ENCODE measurements around the gene STX1B. TPM values are rescaled to one million over a fixed set of nuclear protein-coding genes. Genes with fewer than 3 reads are reported as not detected.

The STX1B gene
- total RNA-seq, 2 experiments from 2014 or later: 3.5 to 3.6 TPM

DNA sequence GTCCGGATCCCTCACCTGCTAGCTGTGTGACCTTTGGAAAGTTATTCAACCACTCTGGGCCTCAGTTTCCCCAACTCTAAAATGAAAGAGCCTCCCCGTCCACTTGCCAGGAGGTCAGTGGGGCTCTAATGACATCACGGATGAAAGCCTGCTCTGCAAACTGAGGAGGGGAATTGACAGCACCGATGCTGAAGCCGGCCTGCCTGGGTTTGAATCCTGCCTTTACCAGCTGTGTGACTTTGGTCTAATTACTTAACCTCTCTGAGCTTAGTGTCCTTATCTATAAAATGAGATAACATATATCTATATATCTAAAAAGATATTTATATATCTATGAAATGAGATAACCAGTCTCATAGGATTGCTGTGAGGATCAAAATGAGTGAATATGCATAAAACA, 1.9 kb downstream of the STX1B start:
- Mint-ChIP-seq H3K27me3 (peaks cover 60% of the 10 kb centered on the region), H3K27ac (no peak overlapping the region), H3K36me3 (no peaks in the 10 kb centered on the region), H3K4me3 (no peak overlapping the region), H3K9me3 (ENCODE audit: low read depth) (no peaks in the 10 kb centered on the region), H3K4me1 (peaks cover 6% of the 10 kb centered on the region)
- ATAC-seq (no peak), DNase-seq (no peak)
- CTCF ChIA-PET: interaction anchor here (0.8 to 1.2 kb wide), 4 partner anchors 10 to 31 kb away, joined by 3 read pairs; no protein-coding TSS in a partner anchor

DNA sequence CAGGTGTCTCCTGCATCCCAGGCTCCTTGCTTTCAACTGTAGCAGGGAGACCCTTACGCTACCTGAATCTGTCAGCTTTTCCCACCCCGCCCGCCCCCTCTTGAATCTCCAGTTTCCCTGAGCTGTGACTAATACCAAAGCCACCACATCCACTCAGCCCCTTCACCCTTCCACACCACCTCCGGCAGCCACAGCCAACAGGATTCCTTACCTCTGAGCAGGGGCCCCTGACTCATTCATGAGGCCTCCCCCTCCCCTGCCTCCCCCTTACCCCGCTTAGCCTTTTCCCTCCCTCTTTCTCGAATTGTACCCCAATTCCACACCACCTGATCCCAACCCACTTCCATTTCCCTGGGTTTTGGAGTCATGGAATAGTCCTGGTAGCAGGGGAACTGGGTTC, 2.3 kb downstream of the STX1B start:
- H3K27me3 Mint-ChIP-seq: peaks cover 55% of the 10 kb centered on the region
- no peaks in the 10 kb centered on the region for H3K36me3 Mint-ChIP-seq
- no peak overlapping the region for H3K4me3 Mint-ChIP-seq
- no peak overlapping the region for H3K27ac Mint-ChIP-seq
- peaks cover 6% of the 10 kb centered on the region for H3K4me1 Mint-ChIP-seq
- DNase-seq (no peak), ATAC-seq (no peak)
- H3K9me3 Mint-ChIP-seq (ENCODE audit: low read depth): no peaks in the 10 kb centered on the region
- CTCF ChIA-PET: interaction anchor here (0.9 kb wide), 1 partner anchor 25 kb away, joined by 3 read pairs; no protein-coding TSS in a partner anchor

DNA sequence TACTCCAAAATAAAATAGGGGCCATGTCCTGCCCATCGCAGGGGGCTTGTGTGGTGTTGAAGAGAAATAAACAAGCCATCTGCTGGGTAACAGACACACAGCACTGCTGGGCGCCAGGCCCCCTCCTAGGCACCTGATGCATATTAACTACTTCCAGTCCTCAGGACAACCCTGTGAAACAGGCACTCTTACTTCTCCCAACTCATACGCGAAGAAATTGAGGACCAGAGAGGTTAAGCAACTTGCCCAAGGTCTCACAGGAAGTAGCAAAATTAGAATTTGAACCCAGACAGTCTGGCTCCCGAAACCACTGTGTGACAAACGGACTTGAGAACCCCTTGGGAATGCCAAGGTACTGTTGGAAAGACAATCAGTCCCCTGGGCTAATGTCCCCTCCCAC, 2.8 kb downstream of the STX1B start:
- ATAC-seq (no peak), DNase-seq (no peak)
- peaks cover 6% of the 10 kb centered on the region for H3K4me1 Mint-ChIP-seq
- H3K4me3 Mint-ChIP-seq: no peak overlapping the region
- peaks cover 51% of the 10 kb centered on the region for H3K27me3 Mint-ChIP-seq
- H3K36me3 Mint-ChIP-seq: no peaks in the 10 kb centered on the region
- no peak overlapping the region for H3K27ac Mint-ChIP-seq
- no peaks in the 10 kb centered on the region for H3K9me3 Mint-ChIP-seq (ENCODE audit: low read depth)
- CTCF ChIA-PET: interaction anchor here (0.9 kb wide), 1 partner anchor 25 kb away, joined by 3 read pairs; no protein-coding TSS in a partner anchor

DNA sequence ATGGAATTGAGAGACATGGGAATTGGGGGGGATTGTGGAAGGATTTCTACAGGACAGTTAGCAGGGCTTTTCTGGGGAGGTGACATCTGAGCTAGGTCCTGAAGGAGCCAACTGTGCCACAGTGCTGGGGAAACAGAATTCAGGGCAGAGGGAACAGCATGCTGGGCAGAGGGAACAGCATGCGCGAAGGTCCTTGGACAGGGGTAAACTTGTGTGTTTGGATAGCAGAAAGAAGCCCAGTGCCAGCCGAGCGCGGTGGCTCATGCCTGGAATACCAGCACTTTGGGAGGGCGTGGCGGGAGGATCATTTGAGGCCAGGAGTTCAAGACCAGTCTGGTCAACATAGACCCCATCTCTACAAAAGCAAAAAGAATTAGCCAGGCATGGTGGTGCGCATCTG, 3.8 kb downstream of the STX1B start:
- ATAC-seq: no peak
- H3K4me1 Mint-ChIP-seq: peaks cover 6% of the 10 kb centered on the region
- peaks cover 42% of the 10 kb centered on the region for H3K27me3 Mint-ChIP-seq
- DNase-seq: no peak
- CTCF ChIA-PET: no interaction called here
- no peaks in the 10 kb centered on the region for H3K9me3 Mint-ChIP-seq (ENCODE audit: low read depth)
- H3K4me3 Mint-ChIP-seq: no peak overlapping the region
- H3K27ac Mint-ChIP-seq: no peak overlapping the region
- no peaks in the 10 kb centered on the region for H3K36me3 Mint-ChIP-seq

DNA sequence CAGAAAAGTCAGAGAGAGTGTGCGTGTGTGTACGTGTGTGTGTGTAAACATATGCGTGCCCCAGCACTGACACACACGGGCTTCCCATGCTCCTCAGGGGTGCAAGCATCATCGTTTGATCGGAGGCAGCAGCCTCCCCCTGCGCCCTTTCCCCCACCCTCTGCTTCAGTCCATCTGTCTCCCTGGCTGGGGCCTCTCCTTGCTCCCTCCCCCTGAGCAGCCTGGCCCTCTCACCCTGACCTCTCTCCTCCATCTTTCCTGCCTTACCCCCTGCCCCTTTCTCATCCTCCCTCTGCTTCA, 4.4 kb downstream of the STX1B start:
- no peak for ATAC-seq
- Mint-ChIP-seq H3K36me3 (no peaks in the 10 kb centered on the region), H3K27ac (no peak overlapping the region), H3K27me3 (peaks cover 36% of the 10 kb centered on the region), H3K4me3 (no peak overlapping the region), H3K9me3 (ENCODE audit: low read depth) (no peaks in the 10 kb centered on the region), H3K4me1 (peaks cover 3% of the 10 kb centered on the region)
- no peak for DNase-seq
- CTCF ChIA-PET: no interaction called here

DNA sequence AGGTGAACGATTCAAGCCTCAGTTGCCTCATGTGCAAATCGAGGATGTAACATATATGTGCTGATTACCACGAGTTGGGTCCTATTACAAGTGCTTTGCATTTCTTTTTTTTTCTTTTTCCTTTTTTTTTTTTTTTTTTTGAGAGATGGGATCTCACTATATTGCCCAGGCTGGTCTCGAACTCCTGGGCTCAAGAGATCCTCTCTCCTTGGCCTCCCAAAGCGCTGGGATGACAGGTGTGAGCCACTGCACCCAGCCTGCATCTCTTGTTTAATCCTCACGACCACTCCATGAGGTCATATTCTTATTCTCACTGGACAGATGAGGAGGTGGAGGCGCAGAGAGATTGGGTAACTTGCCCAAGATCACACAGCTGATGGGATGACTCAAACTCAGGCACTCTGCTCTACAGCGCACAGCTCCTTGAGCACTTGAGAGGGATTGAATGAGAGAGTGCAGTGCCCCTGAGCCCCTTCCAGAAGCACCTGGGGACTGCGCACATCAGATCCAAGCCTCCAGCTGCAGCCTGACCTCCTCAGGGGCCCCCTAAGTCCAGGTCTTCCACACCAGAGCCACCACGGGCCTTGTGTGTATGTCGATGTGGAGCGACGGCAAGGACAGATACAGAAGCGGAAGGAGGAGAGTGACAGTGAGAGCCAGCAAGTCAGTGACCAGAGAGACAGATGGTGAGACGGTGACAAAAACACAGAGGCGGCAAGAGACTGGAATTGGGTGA, 4.9 kb downstream of the STX1B start:
- ATAC-seq: no peak
- no peak for DNase-seq
- H3K4me3 Mint-ChIP-seq: no peak overlapping the region
- H3K36me3 Mint-ChIP-seq: no peaks in the 10 kb centered on the region
- CTCF ChIA-PET: interaction anchor here (1.1 kb wide), 1 partner anchor 137 kb away, joined by 3 read pairs; no protein-coding TSS in a partner anchor
- no peaks in the 10 kb centered on the region for H3K4me1 Mint-ChIP-seq
- no peak overlapping the region for H3K27ac Mint-ChIP-seq
- no peaks in the 10 kb centered on the region for H3K9me3 Mint-ChIP-seq (ENCODE audit: low read depth)
- H3K27me3 Mint-ChIP-seq: peaks cover 35% of the 10 kb centered on the region

DNA sequence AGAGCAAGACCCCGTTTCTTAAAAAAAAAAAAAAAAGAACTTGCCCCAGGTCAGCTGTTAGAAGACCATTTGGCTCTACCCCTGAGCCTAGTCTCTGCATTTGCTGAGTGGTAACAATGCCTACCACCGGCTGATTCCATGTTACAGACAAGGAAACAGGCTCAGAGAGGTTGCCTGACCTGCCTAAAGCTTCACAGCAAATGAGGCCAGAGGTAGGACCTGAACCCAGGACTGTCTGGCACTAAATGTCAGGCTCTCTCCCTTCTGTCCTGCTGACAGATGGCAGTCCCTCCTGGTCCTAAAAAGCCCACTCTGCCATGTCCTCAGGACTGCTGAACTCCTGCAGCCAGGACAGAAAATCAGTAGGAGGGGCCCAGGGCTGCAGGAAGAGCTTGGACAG, 5.8 kb downstream of the STX1B start:
- Mint-ChIP-seq H3K27ac (no peak overlapping the region), H3K36me3 (no peaks in the 10 kb centered on the region)
- no peak for ATAC-seq

DNA sequence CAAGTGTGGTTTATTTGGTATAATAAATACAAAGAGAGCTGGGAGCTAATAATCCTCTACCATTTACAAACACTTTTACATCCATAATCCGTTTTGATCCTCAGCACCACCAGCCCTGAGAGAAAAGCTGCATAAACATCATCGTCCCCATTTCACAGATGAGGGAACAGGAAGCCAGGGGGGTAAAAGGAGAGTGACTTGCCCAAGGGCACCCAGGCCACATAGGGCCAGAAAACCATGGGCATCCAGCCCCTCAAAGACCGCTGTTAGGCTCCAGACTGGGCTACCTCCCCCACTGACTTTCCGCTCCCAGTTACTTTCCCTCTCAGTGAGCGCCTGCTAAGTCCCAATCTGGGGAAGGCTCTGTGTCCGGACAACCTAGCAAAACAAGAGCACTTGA, 6.7 kb downstream of the STX1B start:
- Mint-ChIP-seq H3K27ac (no peak overlapping the region), H3K27me3 (peaks cover 22% of the 10 kb centered on the region), H3K9me3 (ENCODE audit: low read depth) (no peaks in the 10 kb centered on the region), H3K4me1 (no peaks in the 10 kb centered on the region), H3K36me3 (no peaks in the 10 kb centered on the region), H3K4me3 (no peak overlapping the region)
- CTCF ChIA-PET: interaction anchor here (0.5 to 0.9 kb wide), 2 partner anchors 13 to 159 kb away, joined by 3 read pairs; no protein-coding TSS in a partner anchor
- no peak for ATAC-seq
- DNase-seq: no peak

More for the DNA sequence above, 5.8 kb downstream of the STX1B start:
- Mint-ChIP-seq H3K27me3 (peaks cover 30% of the 10 kb centered on the region), H3K9me3 (ENCODE audit: low read depth) (no peaks in the 10 kb centered on the region), H3K4me1 (no peaks in the 10 kb centered on the region), H3K4me3 (no peak overlapping the region)
- no peak for DNase-seq
- CTCF ChIA-PET: interaction anchor here (0.8 to 1.1 kb wide), 2 partner anchors 22 to 138 kb away, joined by 3 read pairs; no protein-coding TSS in a partner anchor

DNA sequence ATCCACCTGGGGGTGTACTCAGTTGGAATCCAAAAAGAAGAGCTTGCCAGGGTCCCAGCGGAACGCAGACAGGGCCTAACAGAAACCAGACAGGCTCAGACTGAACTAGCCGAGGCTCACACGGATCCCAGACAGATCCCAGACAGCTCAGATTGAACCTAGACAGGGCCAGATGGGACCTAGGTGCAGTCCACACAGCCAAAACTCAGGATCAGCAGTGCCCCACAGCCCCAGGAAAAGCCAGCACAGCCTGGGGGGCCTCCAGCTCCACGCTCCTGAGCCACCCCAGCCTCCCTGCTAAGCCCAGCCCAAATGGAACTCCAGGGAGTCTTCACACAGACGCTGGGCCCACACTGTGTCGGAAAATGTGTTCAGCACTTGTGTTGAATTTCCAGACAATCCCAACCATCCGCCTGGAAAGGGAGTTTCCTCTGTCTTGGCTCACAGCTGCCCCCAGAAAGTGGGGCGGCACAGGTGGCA, 7.5 kb downstream of the STX1B start:
- CTCF ChIA-PET: interaction anchor here (0.6 to 1.1 kb wide), 3 partner anchors 14 to 61 kb away, joined by 3 read pairs; partner anchors contain the start of gene HSD3B7
- ATAC-seq: no peak
- H3K36me3 Mint-ChIP-seq: no peaks in the 10 kb centered on the region

DNA sequence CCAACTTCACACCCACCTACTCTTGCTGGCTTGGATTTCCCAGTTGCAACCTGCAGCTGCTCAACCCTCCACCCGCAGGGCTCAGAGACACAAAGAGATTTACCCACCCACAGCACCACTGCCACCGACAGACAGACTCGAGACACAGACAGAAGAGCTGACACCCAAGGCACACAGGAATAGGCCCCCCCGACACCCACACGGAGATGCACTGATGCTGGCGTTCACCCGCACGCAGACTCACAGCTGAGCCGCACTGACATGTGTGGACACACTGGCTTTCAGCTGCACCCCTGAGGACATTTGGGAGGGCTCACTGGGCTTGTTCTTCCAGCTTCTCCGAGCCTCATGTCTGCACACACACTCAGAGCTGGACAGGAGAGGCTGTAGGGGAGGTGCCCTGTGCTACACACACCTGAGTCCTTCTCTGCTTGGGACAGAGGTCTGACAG, 8.2 kb downstream of the STX1B start:
- no peak overlapping the region for H3K27ac Mint-ChIP-seq
- H3K9me3 Mint-ChIP-seq (ENCODE audit: low read depth): no peaks in the 10 kb centered on the region
- H3K27me3 Mint-ChIP-seq: peaks cover 25% of the 10 kb centered on the region
- no peaks in the 10 kb centered on the region for H3K4me1 Mint-ChIP-seq
- no peak for ATAC-seq
- H3K4me3 Mint-ChIP-seq: no peak overlapping the region
- CTCF ChIA-PET: interaction anchor here (1.1 kb wide), 1 partner anchor 18 kb away, joined by 3 read pairs; the partner anchor contains the start of gene HSD3B7
- DNase-seq: no peak
- H3K36me3 Mint-ChIP-seq: no peaks in the 10 kb centered on the region

More for the DNA sequence above, 7.5 kb downstream of the STX1B start:
- Mint-ChIP-seq H3K27me3 (peaks cover 28% of the 10 kb centered on the region), H3K4me3 (no peak overlapping the region), H3K27ac (no peak overlapping the region), H3K9me3 (ENCODE audit: low read depth) (no peaks in the 10 kb centered on the region), H3K4me1 (no peaks in the 10 kb centered on the region)
- DNase-seq: no peak

DNA sequence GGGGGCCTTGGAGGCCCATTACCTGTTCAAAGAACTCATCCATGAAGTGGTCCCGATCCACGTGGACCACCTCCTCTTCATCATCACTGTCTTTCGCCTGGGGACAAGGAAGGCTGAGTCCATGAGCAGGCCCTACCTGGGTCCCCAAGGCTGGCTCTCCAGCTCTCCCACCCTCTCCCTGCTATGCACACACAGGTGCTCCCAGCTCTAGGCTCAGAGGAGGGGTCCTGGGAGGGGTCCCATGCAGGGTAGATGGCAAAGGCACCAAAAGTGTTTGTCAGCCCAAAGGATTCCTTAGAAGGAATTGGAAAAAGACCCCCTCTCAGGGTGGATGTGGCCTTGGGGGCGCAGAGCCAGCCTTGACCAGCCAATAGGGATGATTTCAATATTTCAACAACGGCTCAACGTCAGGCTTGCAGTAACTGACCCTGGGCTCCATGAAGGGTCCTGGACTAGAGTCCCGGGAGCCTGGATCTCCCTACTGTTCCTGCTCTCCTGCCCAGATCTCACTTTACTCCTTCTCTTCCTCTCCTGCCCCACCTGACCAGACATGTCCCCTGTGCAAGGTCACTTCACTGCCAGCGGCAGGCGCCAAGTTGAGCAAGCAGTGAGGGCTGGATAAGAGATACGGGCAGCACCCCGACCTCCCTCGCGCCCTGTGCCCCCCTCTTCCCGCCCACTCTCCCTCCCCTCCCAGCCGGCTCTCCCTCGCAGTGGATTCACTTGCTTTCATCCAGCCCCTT, 8.8 kb downstream of the STX1B start:
- CTCF ChIA-PET: interaction anchor here (3.9 kb wide), 1 partner anchor 17 kb away, joined by 16 read pairs; the partner anchor contains the start of gene HSD3B7
- no peak overlapping the region for H3K4me3 Mint-ChIP-seq
- no peaks in the 10 kb centered on the region for H3K4me1 Mint-ChIP-seq
- H3K27me3 Mint-ChIP-seq: peaks cover 22% of the 10 kb centered on the region
- DNase-seq (no peak), ATAC-seq (no peak)
- H3K36me3 Mint-ChIP-seq: no peaks in the 10 kb centered on the region
- no peaks in the 10 kb centered on the region for H3K9me3 Mint-ChIP-seq (ENCODE audit: low read depth)
- H3K27ac Mint-ChIP-seq: no peak overlapping the region

DNA sequence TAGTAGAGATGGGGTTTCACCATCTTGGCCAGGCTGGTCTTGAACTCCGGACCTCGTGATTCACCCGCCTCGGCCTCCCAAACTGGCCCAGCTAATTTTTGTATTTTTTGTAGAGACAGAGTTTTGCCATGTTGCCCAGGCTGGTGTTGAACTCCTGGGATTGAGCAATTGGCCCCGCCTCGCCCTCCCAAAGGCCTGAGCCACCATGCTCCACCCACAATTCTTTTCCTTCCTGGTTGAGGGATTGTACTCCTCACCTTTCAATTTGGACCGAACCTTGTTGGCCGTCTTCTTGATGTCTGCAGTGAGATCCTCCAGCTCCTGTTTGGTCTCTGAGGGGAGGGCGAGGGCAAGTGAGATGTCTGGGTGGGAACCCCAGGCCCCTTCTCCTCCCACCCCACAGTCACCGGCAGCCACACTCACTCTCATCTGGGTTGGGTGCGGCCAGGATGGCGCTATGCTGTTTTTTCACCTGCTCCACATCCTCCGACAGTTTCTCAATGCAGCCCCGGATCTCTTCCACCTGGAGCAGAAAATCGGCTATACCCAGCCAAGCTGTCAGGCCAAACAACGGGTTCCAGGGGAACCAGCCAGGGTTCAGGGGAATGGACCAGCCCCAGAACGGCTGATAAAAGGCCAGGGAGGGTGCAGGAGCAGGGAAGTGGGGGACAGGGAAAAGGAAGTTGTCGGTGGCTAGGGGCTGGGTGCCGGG, 9.6 kb downstream of the STX1B start:
- no peak overlapping the region for H3K4me3 Mint-ChIP-seq
- H3K9me3 Mint-ChIP-seq (ENCODE audit: low read depth): no peaks in the 10 kb centered on the region
- no peak for ATAC-seq
- H3K4me1 Mint-ChIP-seq: peaks cover 5% of the 10 kb centered on the region
- no peak overlapping the region for H3K27ac Mint-ChIP-seq
- DNase-seq: no peak
- H3K27me3 Mint-ChIP-seq: peaks cover 15% of the 10 kb centered on the region
- H3K36me3 Mint-ChIP-seq: no peaks in the 10 kb centered on the region
- CTCF ChIA-PET: interaction anchor here (1.2 to 3.9 kb wide), 2 partner anchors 16 to 141 kb away, joined by 3 to 16 read pairs; partner anchors contain the start of gene HSD3B7

All from activated CD8-positive, alpha-beta memory T cell treated with anti-CD3 and anti-CD28 coated beads, Interleukin-2, amount 10 ng/mL, durations not matched to agents 7 days and 5 days (primary cell).